NAMALWA (cell line): ENCODE results near the gene ELANE.
"Not testable (repeated sequence)": the region's sequence is repeated elsewhere in the genome, so short reads cannot be mapped to it uniquely, and the experiment has no call there.

Experiments used
- DNase-seq: peaks from one replicate; pipeline ENCODE4 v3.0.0-alpha.2; 2015; ENCODE audit warnings: low spot score

Gene ELANE

DNA sequence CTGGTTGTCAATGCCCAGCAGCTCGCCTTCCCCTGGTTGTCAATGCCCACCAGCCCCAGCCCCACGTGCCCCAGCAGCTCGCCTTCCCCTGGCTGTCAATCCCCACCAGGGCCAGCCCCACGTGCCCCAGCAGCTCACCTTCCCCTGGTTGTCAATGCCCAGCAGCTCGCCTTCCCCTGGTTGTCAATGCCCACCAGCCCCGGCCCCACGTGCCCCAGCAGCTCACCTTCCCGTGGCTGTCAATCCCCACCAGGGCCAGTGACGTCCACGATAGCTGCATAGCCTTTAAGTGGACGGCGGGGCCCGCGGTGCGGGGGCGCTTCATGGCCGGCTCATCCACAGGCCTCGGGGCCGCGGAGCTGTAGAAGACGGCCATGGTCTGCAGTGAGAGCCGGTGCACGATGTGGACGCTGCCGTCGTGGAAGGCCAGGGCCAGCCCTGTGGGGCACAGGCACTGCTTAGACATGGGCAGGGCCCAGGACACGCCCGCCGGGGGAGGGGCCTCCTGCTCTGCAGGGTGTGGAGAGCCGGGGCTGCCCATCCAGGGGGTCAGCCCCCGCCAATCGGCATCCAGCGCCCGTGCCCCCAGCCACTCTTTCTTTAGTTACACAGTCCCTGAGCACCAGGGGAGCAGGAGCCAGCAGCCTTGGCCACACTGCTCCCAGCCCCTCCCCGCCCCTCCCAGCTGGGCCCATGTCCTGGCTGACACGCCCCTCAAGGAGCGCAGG lies 27.8 kb downstream of the ELANE start:
- DNase-seq = no peak

DNA sequence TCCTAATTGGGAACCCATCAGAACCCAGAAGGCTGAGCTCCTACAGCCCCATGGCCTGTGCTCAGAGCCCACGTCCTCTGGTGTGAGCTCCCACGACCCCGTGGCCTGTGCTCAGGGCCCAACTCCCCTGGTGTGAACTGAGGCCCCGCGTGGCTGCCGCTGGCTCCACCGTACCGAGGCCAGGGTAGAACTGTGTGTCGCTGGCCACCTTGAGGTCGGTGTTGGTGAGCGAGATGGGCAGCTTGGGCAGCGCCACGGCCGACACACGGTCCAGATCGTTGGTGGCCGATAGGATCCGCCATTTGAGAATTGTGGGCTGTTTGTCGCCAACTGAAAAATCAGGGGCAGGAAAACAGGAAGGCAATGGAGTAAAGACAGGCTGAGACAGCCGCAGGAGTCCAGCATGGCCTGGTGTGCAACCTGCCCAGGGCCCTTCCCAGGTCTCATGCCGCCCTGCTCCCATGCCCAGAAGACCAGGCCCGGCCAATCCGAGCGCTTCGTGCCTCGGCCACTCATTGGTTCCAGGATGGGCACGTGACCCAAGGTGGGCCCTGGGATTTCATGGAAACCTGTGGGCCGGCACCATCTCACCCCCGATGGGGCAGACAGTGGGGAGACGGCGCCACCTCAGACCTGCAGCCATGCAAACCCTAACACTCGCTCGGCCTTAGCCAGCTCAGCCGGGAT lies 29.4 kb downstream of the ELANE start:
- DNase-seq = no peak

DNA sequence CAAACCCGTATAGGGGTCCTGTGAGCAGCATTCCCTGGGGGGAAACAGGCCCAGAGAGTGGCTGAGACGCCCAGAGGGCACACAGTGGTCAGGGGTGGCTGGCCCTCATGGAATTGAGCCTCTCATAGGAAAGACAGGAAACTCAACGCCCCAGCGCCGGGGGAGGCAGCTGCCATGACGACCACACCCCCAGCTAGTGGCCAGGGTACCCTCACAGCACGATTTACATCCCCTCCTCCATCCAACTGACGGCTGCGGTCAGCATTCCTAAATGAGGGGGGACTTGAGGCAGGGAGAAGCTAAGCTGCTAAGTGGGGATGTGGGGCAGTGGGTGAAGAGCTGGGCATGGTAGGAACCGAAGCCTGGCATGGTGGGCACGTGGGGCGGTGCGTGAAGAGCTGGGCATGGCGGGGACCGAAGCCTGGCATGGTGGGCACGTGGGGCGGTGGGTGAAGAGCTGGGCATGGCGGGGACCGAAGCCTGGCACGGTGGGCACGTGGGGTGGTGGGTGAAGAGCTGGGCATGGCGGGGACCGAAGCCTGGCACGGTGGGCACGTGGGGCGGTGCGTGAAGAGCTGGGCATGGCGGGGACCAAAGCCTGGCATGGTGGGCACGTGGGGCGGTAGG lies 30.9 kb downstream of the ELANE start:
- DNase-seq = no peak

DNA sequence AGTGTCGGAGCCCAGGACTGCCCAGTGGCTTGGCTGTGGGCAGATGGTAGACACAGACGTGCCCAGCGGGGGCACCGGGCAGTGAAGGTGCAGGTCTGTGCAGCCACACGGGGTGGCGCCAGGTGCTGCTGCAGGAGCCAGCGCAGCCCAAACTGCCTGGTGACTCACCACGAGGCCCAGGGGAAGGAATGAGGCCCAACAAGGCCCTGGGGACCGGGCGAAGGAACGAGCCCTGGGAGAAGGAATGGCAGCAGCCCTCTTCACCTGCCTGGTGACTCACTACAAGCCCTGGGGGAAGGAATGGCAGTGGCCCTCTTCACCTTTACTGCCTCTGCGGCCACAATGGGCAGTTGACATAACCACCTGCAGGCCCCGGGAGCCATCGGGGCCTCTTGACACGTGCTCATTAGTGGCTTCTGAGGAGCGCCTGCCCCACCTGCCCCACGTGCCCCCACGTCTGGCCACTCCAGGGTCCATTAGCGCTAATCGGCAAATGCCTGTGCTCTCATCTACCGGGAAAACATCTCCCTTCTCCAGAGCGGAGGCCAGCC lies 31.6 kb downstream of the ELANE start:
- no peak for DNase-seq

DNA sequence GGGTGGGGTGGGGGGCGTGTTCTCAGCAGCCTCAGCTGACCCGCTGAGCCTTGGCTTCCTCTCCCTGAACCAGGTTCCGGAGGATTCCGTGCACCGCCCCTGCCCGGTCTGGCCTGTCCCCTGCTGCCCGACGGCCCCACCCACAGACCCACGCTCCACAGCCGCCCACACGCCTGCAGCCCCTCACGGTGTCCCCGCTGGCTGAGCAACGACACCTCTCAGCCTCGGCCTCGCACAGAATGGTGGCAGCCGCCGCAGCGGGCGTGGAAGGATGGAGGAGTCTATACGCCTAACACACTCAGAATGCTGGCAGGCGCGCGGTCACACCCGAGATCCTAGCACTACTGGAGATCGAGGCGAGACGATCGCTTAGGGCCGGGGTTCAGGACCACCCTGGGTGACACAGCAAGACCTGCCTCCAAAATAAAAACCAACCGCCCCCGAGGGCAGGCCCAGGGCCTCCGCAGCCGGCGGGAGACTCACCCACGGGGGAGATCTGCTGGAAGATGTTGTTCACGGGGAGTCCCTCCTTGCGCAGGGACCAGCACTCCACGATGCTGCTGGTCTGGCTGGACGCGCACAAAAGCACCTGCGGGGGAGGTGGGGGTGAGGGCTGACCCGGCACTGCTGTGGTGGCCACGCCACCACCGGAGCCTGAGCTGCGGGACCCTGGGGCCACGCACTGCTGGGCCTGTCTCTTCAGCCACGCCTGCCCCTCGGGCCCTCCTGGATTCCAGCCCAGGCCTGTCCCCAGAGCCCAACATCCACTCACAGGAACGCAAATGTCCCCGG lies 32.5 kb downstream of the ELANE start:
- DNase-seq = no peak

DNA sequence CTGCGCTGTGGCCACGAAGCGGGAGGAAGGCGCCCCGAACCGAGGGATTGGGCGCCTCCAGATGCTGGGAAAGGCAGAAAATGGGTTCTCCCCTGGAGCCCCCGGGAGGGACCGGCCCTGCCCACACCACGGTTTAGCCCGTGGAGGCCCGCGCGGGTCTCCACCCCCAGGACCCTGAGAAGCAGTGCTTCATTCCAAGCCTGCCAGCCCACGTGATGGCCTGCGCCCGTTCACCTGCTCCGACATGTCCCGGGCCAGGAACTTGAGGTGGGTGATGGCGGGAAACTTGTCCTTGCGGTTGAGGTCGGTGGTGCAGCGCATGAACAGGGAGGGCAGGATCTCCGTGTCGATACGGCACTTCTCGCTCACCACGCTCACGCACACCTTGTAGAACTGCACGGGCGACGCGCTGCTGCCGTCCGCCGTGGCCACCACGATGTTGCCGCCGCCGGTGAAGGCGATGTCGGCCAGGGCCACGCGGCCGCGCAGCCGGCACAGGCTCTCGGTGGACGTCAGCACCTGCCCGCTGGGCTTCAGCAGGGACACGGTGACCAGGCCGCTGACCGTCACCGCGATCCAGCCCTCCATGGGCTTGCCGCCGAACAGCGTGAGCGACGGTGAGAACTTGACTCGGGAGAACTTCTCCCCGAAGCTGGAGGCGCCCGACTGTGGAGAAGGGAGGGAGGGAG lies 33.6 kb downstream of the ELANE start:
- no peak for DNase-seq

DNA sequence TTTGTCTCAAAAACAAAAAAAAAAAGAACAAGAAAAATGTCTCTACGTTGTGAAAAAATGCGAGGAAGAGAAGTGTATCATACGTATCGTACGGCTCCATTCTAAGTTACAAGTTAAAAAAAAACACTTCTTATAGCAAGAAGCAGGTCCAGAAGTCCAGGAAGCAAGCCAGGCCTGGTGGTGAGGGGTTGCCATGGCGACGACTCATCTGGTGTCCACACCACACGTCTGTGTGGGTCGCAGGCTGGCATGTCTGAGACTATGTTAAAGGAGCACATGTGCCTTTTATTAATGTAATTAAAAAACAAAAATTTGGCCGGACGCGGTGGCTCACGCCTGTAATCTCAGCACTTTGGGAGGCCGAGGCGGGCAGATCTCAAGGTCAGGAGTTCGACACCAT lies 35.0 kb downstream of the ELANE start:
- DNase-seq = no peak

DNA sequence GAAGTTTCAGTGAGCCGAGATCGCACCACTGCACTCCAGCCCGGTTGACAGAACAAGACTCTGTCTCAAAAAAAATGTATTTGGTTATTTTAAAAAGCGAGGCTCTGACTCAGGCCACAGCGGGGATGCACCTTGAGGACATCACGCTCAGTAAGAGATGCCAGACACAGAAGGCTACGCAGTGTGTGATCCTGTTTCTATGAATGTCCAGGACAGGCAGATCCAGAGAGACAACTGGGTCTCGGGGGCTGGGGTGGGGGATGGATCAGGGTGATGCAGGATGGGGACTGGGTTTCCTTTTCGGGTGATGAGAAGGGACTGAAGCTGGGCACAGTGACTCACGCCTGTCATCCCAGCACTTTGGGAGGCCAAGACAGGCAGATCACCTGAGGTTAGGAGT lies 35.5 kb downstream of the ELANE start:
- DNase-seq = no peak

DNA sequence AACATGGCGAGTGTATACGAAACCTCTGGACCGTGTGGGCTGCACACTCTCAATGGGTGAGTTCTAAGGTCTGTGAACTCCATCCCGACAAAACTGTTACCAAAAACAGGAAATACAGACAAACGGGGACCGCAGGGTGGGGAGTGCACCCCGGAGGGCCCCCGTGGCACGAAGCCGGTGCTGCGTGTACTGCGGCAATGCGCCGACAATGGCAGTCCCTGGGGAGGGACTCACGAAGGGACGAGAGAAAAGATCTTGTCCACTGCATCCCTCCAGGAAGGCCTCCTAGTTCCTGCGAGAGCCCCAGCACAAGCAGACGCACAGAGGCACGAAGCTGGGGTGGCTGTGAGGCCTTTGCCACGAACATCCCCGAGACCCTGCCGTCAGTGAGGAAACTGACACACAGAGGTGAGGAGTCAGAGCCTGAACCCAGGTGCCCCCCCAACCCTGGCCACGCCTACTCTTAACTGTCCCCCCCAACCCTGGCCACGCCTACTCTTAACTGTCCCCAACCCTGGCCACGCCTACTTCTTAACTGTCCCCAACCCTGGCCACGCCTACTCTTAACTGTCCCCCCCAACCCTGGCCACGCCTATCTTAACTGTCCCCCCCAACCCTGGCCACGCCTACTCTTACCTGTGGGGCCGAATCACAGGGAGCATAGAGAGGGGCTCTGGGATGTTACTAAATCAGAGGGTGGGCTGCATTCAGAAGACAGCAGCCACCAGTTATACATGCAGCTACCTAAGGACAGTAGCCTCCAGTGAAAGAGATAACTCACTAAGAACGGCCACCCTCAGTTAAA lies 36.7 kb downstream of the ELANE start:
- no peak for DNase-seq

DNA sequence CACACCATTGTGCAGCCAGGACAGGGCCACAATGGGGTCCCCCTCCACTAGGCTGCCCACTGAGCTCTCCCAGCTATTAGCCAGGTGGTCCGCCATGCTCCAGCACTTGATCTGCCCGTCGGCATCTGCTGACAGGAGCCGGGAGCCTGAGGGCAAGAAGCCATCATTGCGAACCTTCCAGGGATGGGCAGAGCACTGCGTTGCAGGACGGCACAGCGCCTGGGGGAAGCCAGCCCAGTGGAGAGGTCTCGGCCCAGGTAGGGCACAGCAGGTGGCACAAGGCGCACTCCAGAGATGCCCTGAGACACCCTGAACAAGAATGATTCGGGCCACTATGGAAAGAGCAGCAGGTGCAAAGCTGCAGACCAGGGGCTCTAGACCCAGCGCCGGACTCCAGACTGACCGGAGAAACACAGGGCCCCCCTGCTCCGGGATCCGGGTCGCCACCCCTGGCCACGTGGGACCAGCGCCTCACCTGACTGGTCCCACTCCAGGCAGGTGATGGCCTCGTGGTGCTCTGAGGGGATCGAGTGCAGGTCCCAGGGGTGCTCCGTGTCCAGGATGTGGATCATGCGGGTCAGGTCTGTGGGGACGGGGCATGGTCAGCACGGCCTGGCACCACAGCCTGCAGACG lies 37.7 kb downstream of the ELANE start:
- DNase-seq = no peak

DNA sequence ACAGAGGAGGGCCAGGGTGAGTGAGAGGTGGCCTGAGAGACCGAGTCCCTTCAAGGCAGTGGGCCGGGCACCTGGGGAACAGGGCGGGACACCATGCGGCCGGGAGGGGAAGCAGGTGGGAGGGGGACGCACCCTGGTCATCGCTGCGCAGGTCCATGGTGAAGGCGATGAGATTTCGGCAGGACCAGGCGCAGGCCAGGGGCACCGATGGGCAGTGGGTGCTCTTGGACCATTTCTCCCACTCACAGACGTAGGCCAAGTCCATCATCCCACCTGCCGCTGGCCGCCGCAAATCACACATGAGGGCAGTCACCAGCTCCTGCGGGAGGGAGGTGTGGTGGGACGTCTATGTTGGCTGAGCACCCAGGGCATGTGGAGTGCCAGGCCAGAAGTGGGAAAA lies 38.7 kb downstream of the ELANE start:
- DNase-seq = no peak

DNA sequence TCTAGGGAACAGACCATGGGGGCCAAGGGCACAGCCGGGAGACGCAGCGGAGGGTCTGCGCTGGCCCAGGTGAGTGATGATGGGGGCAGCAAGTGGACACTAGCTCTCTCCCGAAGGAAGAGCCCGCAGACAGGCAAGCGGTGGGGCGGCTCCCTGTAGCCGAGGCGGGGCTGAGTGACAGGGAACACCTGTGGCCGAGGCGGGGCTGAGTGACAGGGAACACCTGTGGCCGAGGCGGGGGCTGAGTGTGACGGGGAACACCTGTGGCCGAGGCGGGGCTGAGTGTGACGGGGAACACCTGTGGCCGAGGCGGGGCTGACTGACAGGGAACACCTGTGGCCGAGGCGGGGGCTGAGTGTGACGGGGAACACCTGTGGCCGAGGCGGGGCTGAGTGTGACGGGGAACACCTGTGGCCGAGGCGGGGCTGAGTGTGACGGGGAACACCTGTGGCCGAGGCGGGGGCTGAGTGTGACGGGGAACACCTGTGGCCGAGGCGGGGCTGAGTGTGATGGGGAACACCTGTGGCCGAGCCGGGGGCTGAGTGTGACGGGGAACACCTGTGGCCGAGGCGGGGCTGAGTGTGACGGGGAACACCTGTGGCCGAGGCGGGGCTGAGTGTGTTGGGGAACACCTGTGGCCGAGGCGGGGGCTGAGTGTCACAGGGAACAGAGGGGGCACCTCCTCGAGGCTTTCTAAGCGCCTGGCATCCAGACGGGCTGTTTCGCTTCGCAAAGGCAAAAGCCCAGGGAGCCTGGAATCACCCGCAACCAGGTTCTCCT lies 39.5 kb downstream of the ELANE start:
- DNase-seq = not testable (repeated sequence)

DNA sequence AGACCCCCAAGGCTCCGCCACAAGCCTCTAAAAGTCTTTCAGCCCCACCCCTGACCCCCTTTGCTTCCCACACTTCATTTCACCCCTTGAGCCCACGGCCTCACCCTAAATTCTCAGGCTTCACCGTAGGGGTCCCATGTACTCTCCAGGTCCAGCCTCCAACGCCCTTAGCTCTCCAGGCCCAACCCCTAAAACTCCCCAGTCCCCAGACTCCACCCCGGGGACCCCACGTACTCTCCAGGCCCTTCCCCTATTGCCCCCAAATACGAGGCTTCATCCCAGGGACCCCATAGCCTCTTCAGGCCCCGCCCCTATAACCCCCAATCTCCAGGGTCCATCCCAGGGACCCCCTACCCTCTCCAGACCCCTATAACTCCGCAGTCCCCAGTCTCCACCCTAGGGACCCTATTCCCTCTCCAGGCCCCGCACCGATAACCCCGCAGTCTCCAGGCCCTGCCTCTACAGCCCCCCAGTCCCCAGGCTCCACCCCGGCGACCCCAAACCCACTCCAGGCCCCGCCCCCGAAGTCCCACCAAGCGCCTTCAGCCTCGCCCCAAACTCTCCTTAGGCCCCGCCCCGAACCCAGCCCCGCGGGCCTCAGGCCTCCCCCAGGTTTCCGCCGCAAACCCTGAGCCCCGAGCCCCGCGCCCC lies 40.3 kb downstream of the ELANE start:
- peak; percentile 51 for DNase-seq

DNA sequence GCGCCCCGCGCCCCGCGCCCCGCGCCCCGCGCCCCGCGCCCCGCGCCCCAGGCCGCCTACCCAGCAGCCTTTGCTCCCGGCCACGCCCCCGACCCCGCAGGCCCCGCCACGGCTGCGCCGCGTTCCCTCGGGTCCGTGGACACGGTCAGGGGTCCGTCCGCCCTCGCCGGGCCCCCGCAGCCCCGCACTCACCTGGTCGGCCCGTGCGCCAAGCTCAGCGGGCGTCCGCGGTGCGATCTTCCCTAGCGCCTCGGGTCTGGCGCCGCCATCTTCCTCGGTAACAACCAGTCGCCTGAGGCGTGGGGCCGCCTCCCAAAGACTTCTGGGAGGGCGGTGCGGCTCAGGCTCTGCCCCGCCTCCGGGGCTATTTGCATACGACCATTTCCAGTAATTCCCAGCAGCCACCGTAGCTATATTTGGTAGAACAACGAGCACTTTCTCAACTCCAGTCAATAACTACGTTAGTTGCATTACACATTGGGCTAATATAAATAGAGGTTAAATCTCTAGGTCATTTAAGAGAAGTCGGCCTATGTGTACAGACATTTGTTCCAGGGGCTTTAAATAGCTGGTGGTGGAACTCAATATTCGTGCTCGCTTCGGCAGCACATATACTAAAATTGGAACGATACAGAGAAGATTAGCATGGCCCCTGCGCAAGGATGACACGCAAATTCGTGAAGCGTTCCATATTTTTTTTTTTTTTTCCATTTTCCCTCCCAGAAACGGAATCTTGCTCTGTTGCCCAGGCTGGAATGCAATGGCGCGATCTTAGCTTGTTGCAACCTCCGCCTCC lies 41.0 kb downstream of the ELANE start, which contains the start of the genes MED16 and RNU6-9:
Gene MED16 (minus strand): TSS at position 294 of the 796 bp plus-strand sequence. CDS start 2,056 bp downstream, outside the sequence.
Gene RNU6-9 (plus strand): TSS at position 591 of the 796 bp plus-strand sequence.
- DNase-seq = peak; percentile 95

DNA sequence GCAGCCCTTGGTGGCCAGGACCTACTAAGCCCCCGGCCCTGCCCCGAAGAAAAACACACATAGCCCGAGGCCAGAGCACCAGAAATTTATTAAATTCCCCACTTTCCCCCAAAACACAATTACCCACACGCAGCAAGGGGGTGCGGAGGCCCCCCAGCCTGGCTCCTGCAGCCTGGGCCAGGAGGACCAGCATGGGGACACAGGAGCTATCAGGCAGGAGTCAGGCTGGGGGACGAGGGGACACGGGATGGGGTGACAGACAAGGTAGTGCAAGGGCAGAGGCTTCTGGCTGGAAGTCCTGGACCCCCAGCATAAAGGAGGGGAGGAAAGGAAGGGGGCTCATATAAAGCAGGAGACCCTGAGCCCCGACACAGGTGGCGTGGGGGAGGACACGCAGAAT lies 44.3 kb downstream of the ELANE start:
- DNase-seq = no peak

DNA sequence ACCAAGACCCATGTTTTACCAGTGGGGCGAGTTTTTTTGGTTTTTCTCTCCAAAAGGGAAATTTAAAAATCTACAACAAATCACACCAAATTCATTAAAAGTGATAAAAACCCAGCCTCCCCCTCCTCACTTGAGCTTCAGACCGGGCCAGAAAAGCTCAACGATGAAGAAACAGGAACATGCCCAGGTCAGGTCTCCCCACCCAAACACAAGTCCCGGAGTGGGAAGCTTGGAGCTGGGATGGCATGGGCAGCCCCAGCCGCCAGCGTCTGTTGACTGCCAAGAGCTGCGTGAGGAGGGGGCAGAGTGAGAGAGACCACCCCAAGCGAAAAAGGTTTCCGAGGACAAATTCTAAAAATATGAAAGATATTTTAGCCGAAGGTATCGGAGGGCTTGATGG lies 44.9 kb downstream of the ELANE start:
- DNase-seq = no peak

DNA sequence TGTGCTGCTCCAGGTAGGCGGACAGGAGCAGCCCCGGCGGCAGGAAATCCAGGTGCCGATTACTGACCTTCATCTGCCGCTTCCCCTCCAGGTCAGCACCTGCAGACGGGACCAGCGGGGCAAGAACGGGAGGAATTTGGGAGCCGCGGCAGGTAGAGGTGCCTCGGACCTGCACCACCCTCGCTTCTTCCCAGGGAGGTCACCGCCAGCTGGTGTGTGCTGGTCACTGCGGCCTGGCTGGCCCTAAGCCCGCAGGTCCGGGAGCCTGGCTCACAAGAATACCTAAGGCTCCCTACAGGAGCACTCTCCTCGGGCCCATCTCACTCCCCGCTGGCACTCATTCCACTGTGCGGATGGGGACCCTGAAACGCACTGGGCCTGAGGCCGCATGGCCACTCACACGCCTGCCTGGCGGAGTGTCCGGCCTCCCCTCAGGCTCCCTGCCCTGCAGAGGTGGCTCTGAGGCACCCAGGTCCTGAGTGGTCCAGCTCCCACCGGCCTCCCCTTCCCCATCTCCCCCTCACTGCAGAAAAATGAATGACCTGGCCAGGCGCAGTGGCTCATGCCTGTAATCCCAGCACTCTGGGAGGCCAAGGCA lies 45.4 kb downstream of the ELANE start:
- no peak for DNase-seq
